Ureter (tissue), 1 donor: ENCODE results near the gene KLF13. TPM values are rescaled to one million over a fixed set of nuclear protein-coding genes. Genes with fewer than 3 reads are reported as not detected.

Experiments
- DNase-seq: peaks from one replicate; pipeline ENCODE4 v3.0.0-alpha.2; 2020; ENCODE audit warnings: low spot score
- total RNA-seq: library from RNA; stranded (reverse); gene quantifications from one replicate; pipeline ENCODE4 v1.2.4, GENCODE V29; 2023
- donor health status: DM: yes; HTN: yes; CAD: no.

The KLF13 gene
- total RNA-seq, 1 donor from 2014 or later: 77.5 TPM

GRCh38 chr15:31300208-31300661 is 26.4 kb upstream of the KLF13 start:
- no peak for DNase-seq

- DNase-seq: no peak
Measured at GRCh38 chr15:31300981-31301672, 25.5 kb upstream of the KLF13 start.

GRCh38 chr15:31301673-31301990 is 25.0 kb upstream of the KLF13 start:
- no peak for DNase-seq

GRCh38 chr15:31302029-31302657 is 24.5 kb upstream of the KLF13 start:
- no peak for DNase-seq

GRCh38 chr15:31302778-31303725 is 23.6 kb upstream of the KLF13 start:
- no peak for DNase-seq

- DNase-seq: no peak
Measured at GRCh38 chr15:31303726-31304648, 22.6 kb upstream of the KLF13 start.

GRCh38 chr15:31304751-31305365 is 21.8 kb upstream of the KLF13 start:
- no peak for DNase-seq

- no peak for DNase-seq
Measured at GRCh38 chr15:31305375-31305774, 21.3 kb upstream of the KLF13 start.

GRCh38 chr15:31305796-31306425 is 20.7 kb upstream of the KLF13 start:
- no peak for DNase-seq

GRCh38 chr15:31306426-31307269 is 20.0 kb upstream of the KLF13 start:
- peak; percentile 35 for DNase-seq

GRCh38 chr15:31307270-31308184 is 19.1 kb upstream of the KLF13 start:
- DNase-seq: no peak

- no peak for DNase-seq
Measured at GRCh38 chr15:31308185-31308639, 18.4 kb upstream of the KLF13 start.

GRCh38 chr15:31309893-31310606 is 16.6 kb upstream of the KLF13 start:
- DNase-seq: no peak

GRCh38 chr15:31311735-31312619 is 14.7 kb upstream of the KLF13 start:
- DNase-seq: peak; percentile 33

GRCh38 chr15:31313223-31313622 is 13.4 kb upstream of the KLF13 start:
- no peak for DNase-seq

- DNase-seq: no peak
Measured at GRCh38 chr15:31314380-31314779, 12.3 kb upstream of the KLF13 start.
